ENCODE results near the gene CPEB3.
"Not testable (repeated sequence)": the region's sequence is repeated elsewhere in the genome, so short reads cannot be mapped to it uniquely, and the experiment has no call there.

CPEB3 gene

GRCh38 chr10:92290837-92291615 lies at the start of gene CPEB3, which contains the start of gene MARCHF5:
TSS of gene CPEB3 (minus strand) at chr10:92291078. CDS start at chr10:92240350, 50,728 bp downstream.
TSS of gene MARCHF5 (plus strand) at chr10:92291167. CDS start at chr10:92291495, 328 bp downstream.
- DNase-seq, result peak; percentile 97

GRCh38 chr10:92329927-92330326 lies 39.0 kb upstream of the CPEB3 start:
- not testable (repeated sequence) for DNase-seq

- DNase-seq, result peak; percentile 8
Measured at GRCh38 chr10:92328993-92329392, 38.1 kb upstream of the CPEB3 start.

DNA sequence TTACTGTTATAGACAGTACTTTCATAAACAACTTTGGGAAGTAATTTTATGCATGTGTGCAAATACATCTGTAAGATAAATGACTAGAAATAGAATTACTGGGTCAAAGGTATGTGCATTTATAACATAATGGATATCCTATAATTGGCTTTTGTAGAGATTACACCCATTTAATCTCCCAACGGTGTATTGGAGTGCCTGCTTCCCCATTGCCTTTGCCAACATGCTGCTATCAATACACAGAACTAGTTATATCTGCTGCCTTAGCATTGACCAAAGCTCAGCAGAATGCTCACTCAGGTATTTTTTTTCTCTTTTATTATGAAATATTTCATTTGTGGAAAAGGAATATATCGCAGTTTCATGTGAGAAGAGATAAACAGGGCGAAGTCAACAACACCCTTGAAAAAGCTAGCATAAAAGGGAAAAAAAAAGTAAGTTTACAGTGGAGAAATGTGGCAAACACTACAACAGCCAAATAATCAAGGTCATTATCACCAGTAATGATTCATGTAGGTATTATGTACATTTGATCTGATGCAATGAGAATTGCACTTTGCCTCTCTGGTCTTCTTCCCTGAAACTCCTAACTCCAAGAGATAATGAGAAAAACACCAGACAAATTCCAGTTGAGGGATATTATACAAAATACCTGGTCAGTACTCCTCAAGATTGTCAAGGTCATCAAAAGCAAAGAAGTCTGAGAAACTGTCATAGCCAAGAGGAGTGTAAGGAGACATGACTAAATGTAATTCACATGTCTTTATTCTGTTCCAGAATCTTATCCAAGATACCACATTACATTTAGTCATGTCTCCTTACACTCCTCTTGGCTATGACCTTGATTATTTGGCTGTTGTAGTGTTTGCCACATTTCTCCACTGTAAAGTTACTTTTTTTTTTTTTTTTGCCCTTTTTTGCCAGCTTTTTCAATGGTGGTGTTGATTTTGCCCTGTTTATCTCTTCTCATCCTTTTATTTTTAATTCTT lies 36.9 kb upstream of the CPEB3 start:
- peak; percentile 20 for DNase-seq

DNA sequence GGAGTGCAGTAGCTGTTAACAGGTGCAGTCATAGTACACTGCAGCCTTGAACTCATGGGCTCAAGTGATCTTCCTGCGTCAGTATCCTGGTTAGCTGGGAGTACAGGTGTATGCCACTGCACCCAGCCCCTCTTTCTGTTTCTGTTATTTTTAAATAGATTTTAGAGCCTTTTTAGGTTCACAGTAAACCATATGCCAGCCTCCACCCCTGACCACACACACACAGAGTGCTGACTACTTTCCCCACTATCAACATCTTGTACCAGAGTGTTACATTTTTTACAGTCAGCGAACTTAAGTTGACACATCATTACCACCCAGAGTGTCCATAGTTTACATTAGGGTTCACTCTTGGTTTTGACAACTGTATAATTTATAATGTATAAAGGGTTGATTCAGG lies 32.2 kb upstream of the CPEB3 start:
- no peak for DNase-seq

GRCh38 chr10:92316610-92317009 lies 25.7 kb upstream of the CPEB3 start:
- DNase-seq, result no peak

DNA sequence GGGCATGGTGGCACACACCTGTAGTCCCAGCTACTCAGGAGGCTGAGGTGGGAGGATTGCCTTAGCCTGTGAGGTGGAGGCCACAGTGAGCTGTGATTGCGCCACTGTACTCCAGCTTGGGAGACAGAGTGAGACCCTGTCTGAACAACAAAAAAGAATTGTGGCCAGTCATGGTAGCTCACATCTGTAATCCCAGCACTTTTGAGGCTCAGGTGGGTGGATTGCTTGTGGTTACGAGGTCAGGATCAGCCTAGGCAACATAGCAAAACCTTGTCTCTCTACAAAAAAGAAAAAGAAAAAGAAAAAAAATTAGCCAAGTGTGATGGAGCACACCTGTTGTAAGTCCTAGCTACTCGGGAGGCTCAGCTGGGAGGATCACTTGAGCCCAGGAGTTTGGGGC lies 22.9 kb upstream of the CPEB3 start:
- no peak for DNase-seq

GRCh38 chr10:92309272-92309671 lies 18.4 kb upstream of the CPEB3 start:
- no peak for DNase-seq

DNA sequence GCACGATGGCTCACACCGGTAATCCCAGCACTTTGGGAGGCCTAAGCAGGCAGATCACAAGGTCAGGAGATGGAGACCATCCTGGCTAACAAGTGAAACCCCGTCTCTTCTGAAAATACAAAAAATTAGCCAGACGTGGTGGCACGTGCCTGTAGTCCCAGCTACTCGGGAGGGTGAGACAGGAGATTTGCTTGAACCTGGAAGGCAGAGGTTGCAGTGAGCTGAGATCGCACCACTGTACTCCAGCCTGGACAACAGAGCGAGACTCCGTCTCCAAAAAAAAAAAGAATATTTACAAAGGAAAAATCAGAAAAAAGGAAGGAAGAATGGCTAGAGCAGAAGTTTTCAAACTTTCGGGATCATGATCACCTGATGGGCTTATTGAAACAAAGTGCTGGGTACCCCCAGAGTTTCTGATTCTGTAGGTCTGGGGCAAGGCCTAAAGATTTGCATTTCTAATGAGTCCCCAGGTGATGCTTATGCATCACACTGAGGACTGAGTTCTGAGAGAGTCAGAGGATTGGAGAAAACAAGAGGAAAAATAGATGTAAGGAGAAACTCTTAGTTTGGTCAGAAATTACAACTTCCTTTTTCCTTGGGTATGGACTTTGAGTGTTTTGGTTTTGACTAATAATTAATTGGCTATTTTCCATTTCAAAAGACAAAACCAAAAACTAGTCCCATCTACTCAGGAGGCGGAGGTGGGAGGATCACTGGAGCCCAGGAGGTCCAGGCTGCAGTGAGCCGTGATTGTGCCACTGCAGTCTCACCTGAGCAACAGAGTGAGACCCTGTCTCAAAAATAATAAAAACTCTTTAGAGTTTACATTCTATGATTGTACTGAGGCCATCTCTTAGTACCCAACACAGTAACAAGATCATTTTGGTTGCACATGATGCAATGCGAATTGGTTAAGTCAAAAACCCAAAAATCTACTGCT lies 14.5 kb upstream of the CPEB3 start:
- no peak for DNase-seq

- DNase-seq, result no peak
Measured at GRCh38 chr10:92304061-92304460, 13.2 kb upstream of the CPEB3 start.

- DNase-seq, result no peak
Measured at GRCh38 chr10:92303096-92303495, 12.2 kb upstream of the CPEB3 start.

GRCh38 chr10:92298487-92298886 lies 7.6 kb upstream of the CPEB3 start:
- no peak for DNase-seq

DNA sequence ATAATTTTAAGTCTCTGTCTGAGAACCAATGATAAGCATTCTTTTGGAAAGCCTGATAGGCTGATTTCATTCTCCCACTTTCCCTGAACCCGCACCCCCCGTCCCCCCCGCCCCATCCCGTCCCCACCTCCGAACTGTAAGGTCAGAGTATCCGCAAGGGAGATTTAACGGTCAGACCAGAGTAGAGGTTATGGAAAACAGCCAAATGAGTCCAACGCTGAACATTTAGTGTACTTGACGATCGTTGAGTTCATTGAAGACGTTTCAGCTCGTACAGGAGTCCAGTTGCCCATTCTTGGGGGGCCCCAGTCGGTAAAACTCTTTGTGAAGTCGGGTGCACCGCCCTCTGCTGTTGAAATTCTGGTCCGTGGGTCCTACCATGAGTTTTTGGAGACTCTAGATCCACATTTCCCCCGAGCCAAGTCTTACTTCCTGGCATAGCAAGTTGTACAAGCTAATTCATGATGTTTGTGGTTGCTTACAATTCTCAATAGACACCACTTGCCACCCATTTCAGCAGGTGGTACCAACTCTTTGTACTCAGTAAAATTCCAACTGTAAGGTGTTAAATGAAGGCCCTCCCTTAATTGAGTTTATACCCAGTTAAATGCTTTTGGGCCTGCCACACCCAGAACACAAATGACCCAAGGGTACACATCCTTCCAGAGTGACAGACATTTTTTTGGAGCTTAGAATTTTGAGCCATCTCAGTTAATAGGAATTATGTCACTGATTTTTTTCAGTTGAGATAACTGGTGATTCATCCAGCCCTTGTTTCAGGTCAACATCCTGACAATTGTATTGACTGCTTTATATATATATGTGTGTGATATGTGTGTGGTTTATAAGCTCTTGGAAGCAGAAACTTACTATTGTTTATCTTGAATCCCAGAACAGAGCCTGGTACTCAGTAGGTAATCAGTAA lies 1.3 kb upstream of the CPEB3 start:
- DNase-seq, result peak; percentile 80

DNA sequence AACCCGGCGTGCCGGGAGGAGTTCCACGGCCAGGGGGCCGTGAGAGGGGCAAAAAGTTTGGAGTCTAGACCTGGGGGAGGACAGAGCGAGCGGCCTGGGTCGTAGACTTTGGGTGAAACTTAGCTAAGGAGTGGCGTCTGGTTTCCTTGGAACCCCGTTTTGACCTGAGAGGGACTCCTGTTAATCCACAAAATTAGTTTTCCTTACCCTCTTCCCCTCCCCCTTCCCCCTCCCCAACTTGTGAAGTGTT lies 663 bp upstream of the CPEB3 start:
- no peak for DNase-seq

DNA sequence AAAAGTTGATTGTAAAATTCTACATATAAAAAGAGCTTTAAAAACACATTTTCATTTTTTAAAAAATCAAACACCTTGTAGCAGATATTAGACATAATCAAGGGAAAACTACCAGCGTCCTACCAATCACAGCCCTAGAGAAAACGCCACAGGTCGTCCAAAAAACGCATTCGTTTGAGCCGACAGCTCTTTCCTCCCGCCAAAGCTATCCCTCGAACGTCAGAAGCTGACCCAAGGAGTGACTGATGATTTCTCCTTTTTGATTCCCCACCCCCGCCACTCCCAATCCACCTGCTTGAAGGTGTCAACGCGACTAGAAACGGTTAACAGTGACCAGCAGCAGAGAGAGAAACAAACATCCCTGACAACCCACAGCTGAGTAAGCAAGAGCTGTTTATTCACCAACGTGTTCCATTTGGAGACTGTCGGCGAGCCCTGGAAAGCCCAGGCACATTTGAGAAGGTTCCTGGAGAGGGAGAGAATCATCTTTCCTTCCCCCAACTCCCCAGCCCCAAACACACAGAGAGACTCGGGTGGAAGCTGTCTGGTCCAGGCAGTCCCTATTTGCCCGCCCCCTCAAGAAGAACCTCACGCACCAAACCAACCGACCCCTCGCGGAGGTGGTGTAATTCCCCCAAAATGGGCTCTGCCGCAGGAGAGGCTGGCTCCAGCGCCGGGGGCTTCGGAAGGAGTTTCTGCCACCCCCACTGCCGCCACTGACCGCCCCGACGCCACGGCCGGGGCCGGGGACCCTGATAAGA lies 622 bp downstream of the CPEB3 start:
- peak; percentile 55 for DNase-seq

DNA sequence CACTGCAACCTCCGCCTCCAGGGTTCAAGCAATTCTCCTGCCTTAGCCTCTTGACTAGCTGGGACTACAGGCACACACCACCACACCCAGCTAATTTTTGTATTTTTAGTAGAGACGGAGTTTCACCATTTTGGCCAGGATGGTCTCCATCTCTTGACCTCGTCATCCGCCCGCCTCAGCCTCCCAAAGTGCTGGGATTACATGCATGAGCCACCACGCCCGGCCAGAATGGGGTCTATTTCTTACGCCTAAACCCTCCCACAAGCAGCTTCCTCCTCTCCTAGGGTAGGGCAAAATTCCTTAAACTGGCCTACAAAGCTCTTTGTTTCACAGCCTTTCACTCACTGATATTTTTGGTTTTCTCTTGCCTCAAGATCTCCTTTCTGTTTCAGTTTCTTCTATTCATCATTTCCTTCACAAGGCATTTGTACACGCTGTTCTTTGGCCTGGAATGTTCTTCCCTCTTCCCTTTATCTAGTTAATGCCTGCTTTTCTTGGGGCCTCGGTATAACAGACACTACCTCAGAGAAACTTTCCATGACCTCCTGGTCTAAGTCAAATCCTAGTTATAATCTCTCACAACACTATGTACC lies 6.7 kb downstream of the CPEB3 start:
- DNase-seq, result no peak

DNA sequence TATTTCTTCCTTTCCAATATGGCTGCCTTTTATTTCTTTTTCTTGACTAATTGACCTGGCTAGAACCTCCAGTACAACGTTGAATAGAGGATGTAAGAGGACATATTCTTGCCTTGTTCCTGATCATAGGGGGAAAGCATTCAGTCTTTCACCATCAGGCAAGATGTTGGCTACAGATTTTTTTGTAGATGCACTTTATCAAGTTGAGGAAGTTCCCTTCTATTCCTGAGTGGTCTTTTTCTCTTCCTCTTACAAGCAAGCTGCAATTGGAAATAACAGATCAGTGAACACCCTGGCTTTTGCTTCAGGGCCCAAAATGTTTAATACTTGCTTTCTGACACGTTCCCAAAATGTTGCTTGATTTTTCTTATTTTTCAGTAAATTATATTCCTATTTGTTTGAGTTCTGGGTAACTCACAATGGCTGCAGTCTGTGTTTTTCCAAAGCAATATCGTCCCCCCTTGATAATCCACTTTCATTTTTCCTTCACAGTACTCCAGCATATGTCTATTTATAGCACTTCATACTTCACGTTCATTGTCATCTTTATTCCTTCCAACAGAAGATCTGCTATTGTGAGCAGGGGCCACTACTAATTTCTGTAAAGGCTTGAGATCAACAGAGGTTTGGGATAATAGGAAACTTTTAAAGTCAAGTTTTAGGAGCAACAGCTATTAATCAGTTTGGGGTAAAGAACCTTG lies 11.7 kb downstream of the CPEB3 start:
- DNase-seq, result peak; percentile 10

DNA sequence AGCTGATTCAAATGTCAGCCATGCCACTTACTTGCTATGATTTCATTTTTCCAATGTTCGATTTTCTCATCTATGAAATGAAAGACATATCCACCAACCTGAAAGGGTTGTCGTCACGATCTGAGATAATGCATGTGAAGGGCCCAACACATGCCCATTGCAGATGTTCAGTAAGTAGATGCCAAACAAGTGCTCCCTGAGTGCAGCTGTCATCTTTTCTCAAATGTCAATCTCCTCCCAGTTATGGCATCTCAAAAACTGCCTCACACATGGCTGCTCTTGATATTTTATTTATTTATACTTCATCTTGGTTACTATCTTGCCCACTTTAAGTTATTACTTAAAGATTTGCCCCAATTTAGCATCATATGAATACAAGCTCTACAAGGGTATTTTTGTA lies 16.8 kb downstream of the CPEB3 start:
- no peak for DNase-seq

DNA sequence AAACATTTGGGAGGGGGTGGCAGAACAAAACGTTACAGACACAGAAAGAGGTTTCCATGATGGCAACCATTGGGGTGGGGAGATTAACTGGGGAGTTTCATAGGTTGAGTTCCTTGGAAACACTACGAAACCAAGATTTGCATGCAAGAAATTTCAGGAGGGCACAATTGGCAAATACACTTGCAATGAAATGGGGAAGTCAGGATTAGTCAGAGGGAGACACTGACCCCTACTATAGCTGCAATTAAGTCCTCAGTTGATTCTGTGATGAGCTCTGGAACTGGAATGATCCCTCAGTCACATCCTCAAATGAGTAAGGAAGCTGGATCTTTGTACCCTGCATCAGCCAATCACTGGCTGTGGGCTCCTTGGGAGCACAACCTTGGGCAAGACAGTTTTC lies 22.1 kb downstream of the CPEB3 start:
- DNase-seq, result no peak

DNA sequence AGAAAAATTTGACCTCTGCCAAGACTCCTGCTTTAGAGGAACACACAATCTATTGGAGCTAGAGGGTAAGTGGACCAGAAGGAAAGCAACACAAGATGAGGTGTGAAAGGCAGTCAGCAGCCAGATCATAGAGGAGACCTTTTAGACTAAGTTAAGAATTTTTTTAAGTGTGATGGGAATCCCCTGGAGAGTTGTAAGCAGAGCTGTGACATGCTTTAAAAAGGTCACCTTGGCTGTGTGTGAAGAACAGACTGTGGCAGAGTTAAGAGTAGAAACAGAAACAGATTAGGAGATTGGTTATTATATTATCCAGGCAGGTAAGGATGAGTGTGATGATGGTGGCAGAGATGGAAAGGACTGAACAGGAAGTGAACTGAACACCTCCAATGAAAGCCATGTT lies 23.5 kb downstream of the CPEB3 start:
- DNase-seq, result no peak
